ENCODE data around the gene CCDC159.
A peak's percentile ranks its signal among the peaks of the same experiment; 100 is the strongest.

Gene CCDC159

GRCh38 chr19:11370744-11371143 is 24.4 kb downstream of the CCDC159 start:
- peaks cover under 1% of the 10 kb centered on the region for H3K4me1 ChIP-seq (ENCODE audit: insufficient read depth, poor library complexity, severe bottlenecking)
- ATAC-seq (ENCODE audit: low read depth) (no peak), DNase-seq (ENCODE audit: low spot score) (no peak)
- H3K9me3 ChIP-seq (ENCODE audit: severe bottlenecking): no peaks in the 10 kb centered on the region
- no peaks in the 10 kb centered on the region; the same call in 1 of the 2 replicates for H3K36me3 ChIP-seq (ENCODE audit: low read depth)
- no peak for TF ChIP-seq CTCF (IDR thresholded peaks at IDR 0.05; ENCODE audit: poor library complexity, severe bottlenecking)
- H3K27me3 ChIP-seq (ENCODE audit: insufficient read depth, poor library complexity, severe bottlenecking): no peaks in the 10 kb centered on the region
- H3K27ac ChIP-seq (ENCODE audit: poor library complexity, severe bottlenecking): no peak overlapping the region
- no peak overlapping the region for H3K4me3 ChIP-seq (ENCODE audit: severe bottlenecking)

GRCh38 chr19:11373166-11373884 is 27.0 kb downstream of the CCDC159 start:
- H3K4me3 ChIP-seq (ENCODE audit: severe bottlenecking): no peak overlapping the region
- no peak overlapping the region for H3K27ac ChIP-seq (ENCODE audit: poor library complexity, severe bottlenecking)
- no peaks in the 10 kb centered on the region for H3K27me3 ChIP-seq (ENCODE audit: insufficient read depth, poor library complexity, severe bottlenecking)

GRCh38 chr19:11373885-11374432 is 27.6 kb downstream of the CCDC159 start:
- Histone ChIP-seq H3K27ac (ENCODE audit: poor library complexity, severe bottlenecking) (peak overlapping the region; percentile 73), H3K36me3 (ENCODE audit: low read depth) (peaks cover 12% of the 10 kb centered on the region), H3K4me1 (ENCODE audit: insufficient read depth, poor library complexity, severe bottlenecking) (peaks cover 26% of the 10 kb centered on the region), H3K9me3 (ENCODE audit: severe bottlenecking) (no peaks in the 10 kb centered on the region), H3K27me3 (ENCODE audit: insufficient read depth, poor library complexity, severe bottlenecking) (no peaks in the 10 kb centered on the region), H3K4me3 (ENCODE audit: severe bottlenecking) (peak overlapping the region; percentile 64)
- DNase-seq (ENCODE audit: low spot score) (no peak), ATAC-seq (ENCODE audit: low read depth) (no peak)
- no peak for TF ChIP-seq CTCF (IDR thresholded peaks at IDR 0.05; ENCODE audit: poor library complexity, severe bottlenecking)

More at GRCh38 chr19:11373166-11373884, 27.0 kb downstream of the CCDC159 start:
- Histone ChIP-seq H3K4me1 (ENCODE audit: insufficient read depth, poor library complexity, severe bottlenecking) (peaks cover 19% of the 10 kb centered on the region), H3K36me3 (ENCODE audit: low read depth) (peaks cover 9% of the 10 kb centered on the region), H3K9me3 (ENCODE audit: severe bottlenecking) (no peaks in the 10 kb centered on the region)
- ATAC-seq (ENCODE audit: low read depth) (no peak), DNase-seq (ENCODE audit: low spot score) (no peak)
- no peak for TF ChIP-seq CTCF (IDR thresholded peaks at IDR 0.05; ENCODE audit: poor library complexity, severe bottlenecking)

- TF ChIP-seq CTCF (IDR thresholded peaks at IDR 0.05; ENCODE audit: poor library complexity, severe bottlenecking): no peak
These were observed 28.3 kb downstream of the CCDC159 start, which contains the start of gene SWSAP1 for GRCh38 chr19:11374433-11375142. Gene SWSAP1 (plus strand): TSS chr19:11374666. CDS start chr19:11374681, 15 bp downstream.

More at GRCh38 chr19:11374433-11375142, 28.3 kb downstream of the CCDC159 start, which contains the start of gene SWSAP1:
- Histone ChIP-seq H3K27ac (ENCODE audit: poor library complexity, severe bottlenecking) (peak within 1 kb of the TSS; percentile 73), H3K27me3 (ENCODE audit: insufficient read depth, poor library complexity, severe bottlenecking) (no peaks in the 10 kb centered on the region), H3K4me3 (ENCODE audit: severe bottlenecking) (peak within 1 kb of the TSS; percentile 64), H3K36me3 (ENCODE audit: low read depth) (peaks cover 12% of the 10 kb centered on the region), H3K4me1 (ENCODE audit: insufficient read depth, poor library complexity, severe bottlenecking) (peaks cover 27% of the 10 kb centered on the region), H3K9me3 (ENCODE audit: severe bottlenecking) (no peaks in the 10 kb centered on the region)
- peak; percentile 98 for DNase-seq (ENCODE audit: low spot score)
- ATAC-seq (ENCODE audit: low read depth): peak; percentile 88

All from RWPE2 (cell line).